Fibroblast of lung (primary cell): Measurements from ENCODE around the gene CTTNBP2NL.

Experiments
- EZH2 ChIP-seq: IDR thresholded peaks from 2 replicates; pipeline ENCODE4 v1.5.1; 2012; ENCODE audit warnings: low read length, control low read depth, mild to moderate bottlenecking; ENCODE audit errors: missing control alignments
- TF ChIP-seq, protein P1 (sequence below), 2 donors: IDR thresholded peaks in 1 of 2; conservative IDR thresholded peaks in 1 of 2; 1 replicate in 1 of 2; 2 replicates in 1 of 2; pipeline ENCODE4 v1.5.1; 2011 to 2012; ENCODE audit warnings: low read length in 2 of 2, control low read depth in 1 of 2, inconsistent platforms in 1 of 2, low read depth in 1 of 2, mild to moderate bottlenecking in 1 of 2

DNA sequence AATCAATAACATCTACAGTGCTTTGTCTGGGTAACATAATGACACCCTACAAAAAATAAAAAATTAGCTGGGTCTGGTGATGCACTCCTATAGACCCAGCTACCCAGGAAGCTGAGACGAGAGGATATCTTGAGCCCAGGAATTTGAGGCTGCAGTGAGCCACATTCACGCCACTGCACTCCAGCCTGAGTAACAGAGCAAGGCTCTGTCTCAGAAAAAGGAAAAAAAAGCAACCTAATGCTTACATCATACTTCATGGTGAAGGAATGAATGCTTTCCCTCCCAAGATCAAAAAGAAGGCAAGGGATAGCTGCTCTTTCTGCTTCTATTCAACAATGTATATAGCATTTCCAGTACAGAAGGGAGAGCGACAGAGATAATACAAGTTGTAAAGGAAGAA, 24.2 kb upstream of the CTTNBP2NL start:
- TF ChIP-seq, protein P1, sequence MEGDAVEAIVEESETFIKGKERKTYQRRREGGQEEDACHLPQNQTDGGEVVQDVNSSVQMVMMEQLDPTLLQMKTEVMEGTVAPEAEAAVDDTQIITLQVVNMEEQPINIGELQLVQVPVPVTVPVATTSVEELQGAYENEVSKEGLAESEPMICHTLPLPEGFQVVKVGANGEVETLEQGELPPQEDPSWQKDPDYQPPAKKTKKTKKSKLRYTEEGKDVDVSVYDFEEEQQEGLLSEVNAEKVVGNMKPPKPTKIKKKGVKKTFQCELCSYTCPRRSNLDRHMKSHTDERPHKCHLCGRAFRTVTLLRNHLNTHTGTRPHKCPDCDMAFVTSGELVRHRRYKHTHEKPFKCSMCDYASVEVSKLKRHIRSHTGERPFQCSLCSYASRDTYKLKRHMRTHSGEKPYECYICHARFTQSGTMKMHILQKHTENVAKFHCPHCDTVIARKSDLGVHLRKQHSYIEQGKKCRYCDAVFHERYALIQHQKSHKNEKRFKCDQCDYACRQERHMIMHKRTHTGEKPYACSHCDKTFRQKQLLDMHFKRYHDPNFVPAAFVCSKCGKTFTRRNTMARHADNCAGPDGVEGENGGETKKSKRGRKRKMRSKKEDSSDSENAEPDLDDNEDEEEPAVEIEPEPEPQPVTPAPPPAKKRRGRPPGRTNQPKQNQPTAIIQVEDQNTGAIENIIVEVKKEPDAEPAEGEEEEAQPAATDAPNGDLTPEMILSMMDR (conservative IDR thresholded peaks at IDR 0.05 in 1 of 2, IDR thresholded peaks at IDR 0.05 in 1 of 2; ENCODE audit: low read depth in 1 of 2, low read length in 2 of 2), result no peak
- TF ChIP-seq EZH2, result no peak
